ENCODE measurements around the gene B4GALNT3.
"Not testable (repeated sequence)": the region's sequence is repeated elsewhere in the genome, so short reads cannot be mapped to it uniquely, and the experiment has no call there.

The B4GALNT3 gene

DNA sequence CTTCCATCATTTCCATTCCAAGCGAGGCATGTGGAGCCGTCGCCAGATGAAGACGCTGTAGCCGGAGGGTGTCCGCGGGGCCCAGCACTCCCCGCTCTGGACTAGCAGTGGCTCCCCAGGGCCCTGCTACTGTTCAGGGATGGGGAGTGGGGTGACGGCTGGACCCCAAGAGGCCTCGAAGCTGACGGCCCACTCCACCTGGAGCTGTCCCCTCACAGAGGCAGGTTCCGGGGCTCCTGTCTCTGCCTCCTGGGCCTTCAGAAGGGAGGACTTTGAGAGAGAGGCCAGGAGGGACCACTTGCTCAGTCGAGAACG is 101.6 kb downstream of the B4GALNT3 start:
- DNase-seq, result no peak

DNA sequence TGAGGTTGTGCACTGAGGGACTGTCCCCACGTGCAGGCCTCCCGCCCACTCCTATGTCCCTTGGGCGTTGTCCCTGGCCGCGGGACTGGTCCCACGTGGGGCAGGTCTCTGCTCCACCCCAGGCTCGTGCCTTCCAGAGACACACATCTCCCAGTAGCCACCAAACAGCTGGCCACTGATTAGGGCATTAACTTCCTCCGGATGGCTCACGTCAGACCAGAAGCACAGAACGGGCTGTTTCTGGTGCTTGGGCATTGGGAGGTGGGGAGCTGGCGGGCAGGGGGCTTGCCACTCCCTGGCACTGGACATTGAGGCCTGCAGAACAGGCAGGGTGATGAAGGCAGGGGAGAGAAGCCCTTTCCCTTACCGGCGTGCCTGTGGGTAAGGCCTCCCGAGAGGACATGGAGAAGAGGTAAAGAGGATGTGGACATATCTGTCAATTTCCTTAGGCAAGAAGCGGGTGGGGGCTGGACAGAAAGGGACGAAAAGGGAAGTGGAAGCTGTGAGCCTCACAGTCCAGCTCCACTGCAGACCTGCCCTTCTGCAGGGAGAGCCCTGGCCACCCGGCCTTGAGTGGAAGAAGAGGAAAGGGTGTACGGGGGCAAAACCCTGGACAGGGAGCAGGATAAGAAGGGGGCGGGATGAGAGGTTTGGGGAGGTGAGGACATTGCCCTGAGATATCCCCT is 102.3 kb downstream of the B4GALNT3 start:
- peak; percentile 10 to 13 for DNase-seq

DNA sequence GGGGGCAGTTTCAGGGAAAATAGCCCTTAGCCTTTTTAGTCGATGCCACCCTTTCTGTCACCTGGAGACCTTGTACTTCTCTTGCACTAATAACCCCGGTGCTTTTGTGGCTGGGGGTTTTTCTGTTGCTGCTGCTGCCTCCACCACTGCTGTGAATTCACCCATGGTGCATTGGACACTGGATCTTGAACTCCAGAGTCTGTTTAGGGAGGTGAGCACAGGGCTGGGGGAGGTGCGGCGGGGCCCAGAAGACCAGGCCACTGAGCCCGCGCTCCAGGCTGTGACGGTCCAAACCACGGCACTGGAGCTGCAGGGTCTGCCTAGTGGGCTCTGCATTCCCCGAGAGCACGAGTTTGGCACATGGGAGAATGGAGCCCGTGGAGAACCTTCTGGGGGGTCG is 102.9 kb downstream of the B4GALNT3 start:
- DNase-seq, result no peak

DNA sequence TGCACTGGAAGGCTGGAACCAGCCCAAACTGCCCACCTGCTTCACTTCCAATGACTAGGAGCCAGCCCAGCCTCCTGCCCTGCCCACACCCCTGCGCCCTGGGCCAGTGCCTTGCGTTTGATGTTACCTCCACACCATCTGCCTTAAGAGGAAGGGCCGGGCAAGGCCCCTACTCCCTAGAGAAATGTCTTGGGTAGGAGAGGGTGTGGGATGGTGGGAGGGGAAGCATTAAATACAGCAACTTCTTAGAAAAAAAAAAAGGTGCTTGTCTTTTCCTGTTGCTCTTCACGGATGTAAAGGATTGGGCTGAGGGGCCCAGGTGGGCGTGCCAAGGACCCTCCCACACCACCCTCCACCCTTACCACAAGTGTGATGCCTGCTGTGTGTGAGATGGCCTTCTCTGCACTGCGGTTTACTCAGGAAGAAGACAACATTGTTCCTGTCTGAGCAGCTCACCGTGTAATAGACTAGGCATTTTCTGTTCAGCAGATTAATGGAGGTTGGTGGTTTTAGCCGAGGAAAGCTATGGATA is 103.6 kb downstream of the B4GALNT3 start:
- peak in 1 of 2 experiments; percentile 22 for DNase-seq

DNA sequence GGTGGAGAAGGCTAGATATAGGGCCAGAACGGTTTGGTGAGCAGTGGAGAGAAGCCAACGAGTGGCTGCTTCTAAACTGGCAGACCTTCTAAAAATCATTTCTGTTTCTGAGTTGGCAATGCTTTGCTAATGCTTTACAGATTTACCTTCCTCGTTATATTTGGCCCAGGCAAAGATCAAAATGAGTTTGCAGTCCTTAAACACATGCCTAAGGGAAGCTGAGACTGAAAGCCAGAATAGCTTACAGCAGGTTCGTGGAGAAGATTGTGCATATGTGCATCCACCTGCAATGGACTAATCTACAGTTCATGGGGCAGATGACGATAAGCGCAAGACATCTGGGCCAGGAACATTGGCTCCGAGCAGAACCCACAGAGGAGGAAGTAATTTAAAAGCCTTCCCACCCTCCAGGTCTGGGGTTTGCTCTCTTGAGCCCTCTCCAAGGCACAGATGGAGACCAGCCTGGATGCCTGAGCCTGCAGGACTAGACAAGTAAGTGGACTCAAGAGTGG is 104.1 kb downstream of the B4GALNT3 start:
- DNase-seq, result no peak

DNA sequence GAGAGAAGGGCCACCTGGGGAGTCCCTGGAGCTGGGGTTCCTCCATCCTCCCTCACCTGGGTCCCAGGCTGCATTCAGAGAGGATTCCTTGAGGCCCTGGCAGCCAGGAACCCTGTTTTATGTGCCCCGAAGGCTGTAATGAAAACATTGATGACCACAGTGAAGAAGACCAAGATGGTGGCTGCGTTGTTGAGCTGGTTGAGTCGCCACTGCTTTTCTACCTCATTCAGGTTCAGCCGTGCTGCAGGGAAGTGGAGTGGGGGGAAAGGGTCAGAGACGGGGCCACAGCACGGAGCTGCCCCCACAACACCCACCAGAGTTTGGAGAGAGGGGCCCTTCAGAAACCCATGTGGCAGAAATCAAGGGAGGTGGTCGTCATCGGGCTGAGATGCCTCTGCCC is 105.4 kb downstream of the B4GALNT3 start:
- no peak for DNase-seq

DNA sequence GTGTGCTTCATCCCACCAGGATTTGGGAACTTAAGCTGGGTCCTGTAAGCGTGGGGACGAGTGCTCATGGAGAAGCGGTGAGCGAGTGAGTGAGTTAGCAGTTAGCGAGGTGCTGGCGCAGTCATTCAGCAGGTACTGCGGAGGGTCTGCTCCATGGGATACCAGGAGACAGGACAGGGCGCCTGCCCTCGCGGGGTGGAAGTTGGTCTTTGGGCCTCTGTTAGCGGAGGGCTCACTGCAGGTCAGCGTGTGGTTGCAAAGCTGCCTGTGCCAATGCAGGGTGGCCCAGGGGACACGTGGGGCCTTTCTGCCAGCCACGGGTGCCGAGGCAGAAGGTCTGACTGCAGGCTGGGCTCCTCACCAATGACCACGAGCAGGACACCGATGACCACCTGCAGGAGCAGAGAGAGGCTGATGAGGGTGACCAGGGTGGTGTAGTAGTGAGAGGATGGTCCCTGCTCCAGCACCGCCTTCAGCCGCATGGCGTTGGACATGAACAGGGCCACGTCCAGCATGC is 105.9 kb downstream of the B4GALNT3 start:
- no peak for DNase-seq

DNA sequence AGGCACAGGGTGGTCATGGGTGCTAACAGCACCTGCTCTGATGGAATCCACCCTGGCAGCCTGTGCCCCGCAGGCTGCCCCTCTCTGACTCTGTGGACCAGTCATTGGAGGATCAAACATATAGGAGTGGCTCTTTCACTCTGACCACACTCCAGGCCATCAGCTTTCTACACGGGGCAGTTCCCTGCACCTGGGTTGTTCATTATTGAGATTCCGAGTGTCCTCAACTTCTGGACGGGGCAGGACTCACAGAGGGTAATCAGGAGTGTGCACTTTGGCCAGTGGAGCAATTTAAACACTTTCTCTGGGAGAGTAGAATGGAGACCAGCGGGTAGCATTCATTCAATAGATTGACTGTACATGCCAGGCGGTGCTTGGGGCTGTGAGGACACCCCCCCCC is 108.7 kb downstream of the B4GALNT3 start:
- DNase-seq, result no peak

DNA sequence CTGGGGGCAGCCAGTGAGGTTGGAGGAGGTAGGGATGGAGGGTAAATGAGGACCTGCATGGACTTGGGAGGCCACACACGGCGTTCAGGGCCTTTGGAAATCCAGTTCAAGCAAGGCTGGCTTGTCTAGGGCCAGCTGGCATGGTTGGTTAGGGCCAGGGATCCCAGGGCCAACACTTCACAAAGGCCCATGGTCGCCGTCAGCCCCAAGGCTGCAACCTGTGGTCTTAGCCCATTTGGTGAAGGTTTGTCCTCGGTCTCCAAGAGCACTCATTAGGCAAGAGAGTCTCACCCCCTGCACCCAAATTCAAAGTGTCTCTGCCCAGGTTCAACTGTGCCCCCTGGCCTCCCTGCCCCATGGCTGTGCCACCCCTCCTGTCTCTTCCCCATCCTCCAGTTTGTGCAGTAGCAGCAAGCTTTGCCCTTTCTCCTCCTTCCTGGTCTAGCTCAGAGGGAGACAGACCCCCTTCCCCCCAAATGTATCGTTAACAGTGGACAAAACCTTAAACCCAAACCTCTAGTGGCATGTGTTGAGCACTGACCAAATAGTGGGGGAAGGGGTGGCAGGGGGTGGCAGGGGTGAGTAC is 109.4 kb downstream of the B4GALNT3 start:
- no peak for DNase-seq

DNA sequence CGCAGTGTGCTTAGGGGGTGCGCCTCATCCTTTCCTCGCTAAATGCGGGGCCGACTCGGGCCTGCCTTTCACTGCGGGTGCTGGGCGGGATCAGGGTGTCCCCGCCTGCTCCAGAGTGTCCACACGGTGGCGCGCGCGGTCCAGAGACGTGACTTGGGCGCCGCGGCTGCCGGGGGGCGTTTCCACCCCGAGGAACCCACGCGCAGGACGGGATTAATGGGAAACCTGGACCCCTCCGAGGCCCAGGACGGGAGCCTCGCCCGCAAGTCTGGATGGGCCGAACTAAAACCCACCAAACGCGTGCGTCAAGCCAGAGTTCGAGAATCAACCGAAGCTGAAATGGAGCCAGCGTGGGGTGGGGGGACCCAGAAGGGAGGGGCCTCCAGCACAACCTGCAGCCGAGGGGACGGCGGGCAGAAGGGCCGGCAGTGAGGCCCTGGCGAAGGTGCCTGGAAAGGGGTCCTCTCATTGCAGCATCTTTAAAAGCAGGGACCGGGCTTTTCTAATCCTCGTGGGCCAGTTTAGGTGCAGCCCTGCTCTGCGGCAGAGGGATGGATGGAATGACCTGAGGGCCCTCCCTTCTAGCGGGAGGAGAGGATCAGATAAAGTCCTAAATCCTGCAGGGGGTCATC is 110.2 kb downstream of the B4GALNT3 start:
- DNase-seq, result peak; percentile 21 to 24

DNA sequence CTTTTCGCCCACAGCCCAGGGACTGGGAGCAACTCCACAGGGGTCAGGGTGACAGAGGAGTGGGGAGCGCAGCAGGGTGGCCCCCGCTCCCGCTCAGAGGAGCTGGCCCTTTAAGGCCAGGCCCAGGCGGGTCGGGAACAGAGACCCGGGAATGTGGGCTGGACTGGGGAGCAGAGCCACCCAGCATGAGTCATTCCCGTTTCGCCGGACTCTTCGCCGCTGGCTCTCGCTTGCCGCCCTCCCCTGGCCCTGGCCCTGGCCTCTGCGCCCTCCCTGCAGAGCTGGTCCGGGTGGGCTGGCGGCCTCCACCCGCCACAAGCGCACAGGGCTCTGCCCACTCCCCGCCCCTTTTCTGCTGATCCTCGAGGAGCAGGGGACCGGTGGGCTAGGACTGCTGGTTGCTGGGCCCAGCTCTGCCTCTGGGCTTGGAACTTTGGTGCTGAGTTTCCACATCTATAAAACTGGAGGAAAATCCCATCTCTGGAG is 110.7 kb downstream of the B4GALNT3 start:
- DNase-seq, result no peak

DNA sequence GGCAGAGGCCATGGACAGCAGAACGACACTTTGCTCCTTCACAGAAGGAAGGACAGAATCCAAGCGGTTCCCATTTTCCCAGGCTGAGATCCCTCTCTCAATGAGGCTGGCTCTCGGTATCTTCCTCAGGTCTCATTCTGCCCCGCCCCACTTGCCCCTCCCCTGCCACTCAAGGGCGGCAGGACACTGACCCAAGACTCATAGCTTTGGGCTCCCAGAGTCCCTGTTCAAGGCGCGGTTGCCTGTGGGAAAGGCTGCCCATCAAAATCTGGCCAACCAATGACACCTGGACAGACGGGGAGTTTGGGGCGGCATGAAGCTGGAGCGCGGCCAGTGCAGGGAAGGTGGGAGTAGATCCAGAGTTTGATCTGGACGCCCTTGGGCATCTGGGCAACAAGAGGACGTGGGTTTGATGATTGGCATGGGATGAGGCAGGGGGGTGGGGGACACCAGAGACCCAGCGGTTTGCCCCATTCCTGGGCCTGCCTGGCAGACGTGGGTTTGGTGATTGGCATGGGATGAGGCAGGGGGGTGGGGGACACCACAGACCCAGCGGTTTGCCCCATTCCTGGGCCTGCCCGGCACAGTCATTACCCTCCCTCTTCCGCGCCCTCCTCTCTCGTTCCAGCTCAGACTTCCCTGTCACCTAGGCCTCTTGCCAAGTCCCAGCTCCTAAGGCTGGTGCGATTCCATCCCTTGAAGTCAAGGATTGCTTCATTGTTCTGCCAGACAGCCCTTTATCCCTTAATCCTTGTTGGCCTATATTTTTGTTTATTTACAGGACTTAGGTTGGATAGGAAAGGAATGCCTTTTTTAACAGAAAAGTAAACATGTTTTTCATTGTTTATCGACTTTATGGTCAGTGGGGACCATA is 111.4 kb downstream of the B4GALNT3 start:
- DNase-seq, result no peak

DNA sequence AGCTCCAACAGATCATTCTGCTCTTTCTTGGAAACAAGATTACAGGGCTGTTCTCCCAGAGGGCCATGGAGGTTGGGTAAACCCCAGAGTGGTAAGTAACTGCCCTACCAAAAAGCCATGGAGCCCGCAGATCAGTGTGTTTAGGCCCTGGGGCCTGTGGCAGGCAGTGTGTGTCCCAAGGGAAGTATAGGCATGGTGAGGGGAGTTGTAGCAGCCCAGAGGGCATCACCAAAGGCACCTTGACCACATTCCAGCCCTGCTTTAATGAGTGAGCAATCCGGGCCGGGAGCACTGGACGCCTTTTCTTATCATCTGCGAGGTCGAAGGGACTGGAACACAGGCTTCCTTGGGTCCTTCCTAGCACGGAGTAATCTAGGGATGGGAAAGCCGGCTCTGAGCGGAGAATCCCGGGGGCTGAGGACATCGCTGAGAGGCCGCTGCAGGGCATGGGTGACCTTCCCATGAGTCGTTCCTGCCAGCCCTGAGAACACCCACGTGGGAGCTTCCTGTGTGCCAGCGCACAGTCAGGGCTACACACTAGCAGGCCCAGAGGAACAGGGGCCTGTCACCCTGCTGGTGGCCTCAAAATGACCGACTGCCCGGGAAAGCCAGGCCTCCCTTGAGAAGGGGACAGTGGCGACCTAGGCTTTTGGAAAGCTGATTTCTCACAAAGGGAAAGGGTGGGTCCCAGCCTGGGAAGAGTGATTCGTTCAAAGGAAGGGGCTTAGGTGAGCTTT is 112.2 kb downstream of the B4GALNT3 start:
- DNase-seq, result no peak

DNA sequence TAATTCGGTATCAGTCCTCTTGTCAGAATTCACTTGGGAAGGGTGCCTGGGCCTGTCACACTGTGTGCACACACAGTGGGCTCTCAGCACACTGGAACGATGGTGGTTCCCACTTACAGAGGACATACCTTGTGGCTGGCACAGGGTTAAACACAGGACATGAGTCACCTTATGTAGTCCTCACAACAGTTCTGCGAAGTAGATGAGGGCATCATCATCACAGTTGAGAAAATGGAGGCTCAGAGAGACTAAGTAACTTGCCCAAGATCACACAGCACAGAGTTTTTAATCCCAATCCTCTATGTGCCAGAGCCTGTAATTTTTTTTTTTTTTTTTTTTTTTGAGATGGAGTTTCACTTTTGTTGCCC is 112.8 kb downstream of the B4GALNT3 start:
- DNase-seq, result no peak

DNA sequence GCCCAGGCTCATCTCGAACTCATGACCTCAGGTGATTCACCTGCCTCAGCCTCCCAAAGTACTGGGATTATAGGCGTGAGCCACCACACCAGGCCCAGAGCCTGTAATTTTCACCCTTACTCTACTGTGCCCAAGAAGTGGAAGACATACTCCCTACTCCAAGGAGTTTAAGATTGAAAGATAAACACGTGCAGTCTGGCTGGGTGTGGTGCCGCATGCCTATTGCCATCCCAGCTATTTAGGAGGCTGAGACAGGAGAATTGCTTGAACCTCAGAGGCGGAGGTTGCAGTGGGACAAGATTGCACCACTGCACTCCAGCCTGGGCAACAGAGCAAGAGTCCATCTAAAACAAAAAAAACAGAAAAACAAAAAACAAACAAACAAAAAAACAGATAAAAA is 113.5 kb downstream of the B4GALNT3 start:
- DNase-seq, result no peak

DNA sequence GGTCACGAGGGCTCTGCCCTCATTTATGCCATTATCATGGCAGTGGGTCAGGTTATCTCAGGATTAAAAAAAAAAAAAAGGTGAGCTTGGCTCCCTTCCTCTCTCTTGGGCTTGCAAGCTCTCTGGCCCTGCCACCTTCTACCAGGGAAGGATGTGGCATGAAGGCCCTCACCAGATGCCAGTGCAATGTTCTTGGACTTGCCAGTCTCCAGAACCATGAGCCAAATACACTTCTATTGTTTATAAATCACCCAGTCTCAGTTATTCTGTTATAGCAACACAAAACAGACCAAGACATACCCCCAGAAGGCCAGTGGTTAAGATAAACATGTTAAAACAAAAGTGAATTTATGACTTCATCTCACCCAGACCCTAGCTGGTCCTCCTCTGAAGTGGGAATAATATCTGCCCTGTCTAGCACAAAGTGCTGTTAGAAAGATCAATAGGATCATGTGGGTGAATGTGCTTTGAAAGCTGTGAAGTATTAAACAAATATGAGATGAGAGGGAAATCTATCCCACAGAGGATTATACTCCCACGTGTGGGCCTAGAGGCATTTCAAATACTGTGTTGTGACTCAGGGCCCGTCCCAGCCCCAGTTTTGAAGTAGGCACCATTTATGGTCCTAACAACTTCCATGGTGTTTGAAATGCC is 114.9 kb downstream of the B4GALNT3 start:
- no peak for DNase-seq

DNA sequence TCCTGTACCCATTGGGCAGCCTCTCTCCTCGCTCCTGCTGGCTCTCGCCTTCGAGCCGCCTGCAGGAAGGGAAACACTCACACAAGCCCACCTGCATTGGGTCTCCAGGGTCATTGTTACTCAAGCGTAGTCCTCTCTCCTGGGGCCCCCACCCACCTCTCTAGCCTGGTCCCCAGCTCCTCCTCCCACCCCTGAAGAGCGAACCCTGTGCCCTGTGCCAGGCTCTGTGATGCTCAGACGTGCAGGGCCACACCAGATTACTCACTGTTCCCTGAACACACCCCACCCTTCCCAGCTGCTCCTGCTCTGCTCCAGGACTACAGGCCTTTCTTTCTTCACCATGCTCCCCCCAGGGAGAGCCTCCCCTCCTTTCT is 115.4 kb downstream of the B4GALNT3 start:
- DNase-seq, result no peak

DNA sequence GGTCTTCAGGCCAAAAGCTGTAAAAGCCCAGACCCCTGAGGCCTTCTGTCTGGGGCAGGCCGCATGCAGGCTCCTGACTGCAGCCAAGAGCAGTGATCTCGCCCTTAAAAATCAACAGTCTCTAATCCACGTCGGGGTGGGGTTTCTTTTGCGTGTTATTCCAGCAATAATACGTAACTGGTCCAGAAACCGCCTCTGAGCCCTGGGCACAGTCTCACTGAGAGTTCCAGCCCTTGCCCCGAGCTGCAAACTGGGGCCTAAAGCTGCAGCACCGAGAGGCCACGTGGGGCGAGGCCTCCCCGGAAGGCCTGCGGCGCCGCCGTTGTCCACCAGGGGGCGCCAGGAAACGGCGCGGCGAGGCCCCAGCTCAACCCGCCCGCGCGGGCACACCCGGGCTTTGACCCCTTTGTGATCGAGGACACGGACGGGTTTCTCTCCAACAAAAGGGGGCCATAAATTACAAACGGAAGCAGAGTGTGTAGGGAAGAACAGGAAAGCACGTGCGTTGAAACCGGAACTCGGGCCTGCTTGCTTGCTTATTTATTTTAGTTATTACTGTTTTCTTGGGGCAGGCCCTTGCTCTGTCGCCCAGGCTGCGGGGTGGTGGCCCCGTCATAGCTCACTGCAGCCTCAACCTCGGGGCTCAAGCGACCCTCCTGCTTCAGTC is 116.3 kb downstream of the B4GALNT3 start:
- DNase-seq, result peak; percentile 47 to 60

DNA sequence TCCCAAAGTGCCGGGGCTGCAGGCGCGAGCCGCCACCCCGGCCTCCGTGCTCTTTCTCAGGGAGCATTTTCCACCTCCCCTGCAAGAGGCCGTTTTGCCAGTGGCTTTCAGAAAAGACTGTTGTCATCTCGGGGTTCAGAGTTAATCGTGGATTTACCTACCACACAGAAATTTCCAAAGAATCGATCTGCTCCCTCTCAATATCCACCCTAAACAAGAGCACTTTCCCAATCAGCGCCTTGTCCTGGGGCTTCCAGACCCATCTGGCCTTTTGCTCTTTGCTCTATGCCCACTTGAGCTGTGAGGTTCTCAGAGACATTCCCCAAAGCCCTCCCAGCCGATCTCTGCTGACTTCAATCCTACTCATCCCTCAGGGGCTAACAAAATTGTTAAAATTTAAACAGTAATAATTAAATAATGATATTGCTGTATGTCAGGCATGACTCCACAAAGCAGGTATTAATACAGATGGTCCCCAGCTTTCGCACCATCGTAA is 116.9 kb downstream of the B4GALNT3 start:
- no peak for DNase-seq

DNA sequence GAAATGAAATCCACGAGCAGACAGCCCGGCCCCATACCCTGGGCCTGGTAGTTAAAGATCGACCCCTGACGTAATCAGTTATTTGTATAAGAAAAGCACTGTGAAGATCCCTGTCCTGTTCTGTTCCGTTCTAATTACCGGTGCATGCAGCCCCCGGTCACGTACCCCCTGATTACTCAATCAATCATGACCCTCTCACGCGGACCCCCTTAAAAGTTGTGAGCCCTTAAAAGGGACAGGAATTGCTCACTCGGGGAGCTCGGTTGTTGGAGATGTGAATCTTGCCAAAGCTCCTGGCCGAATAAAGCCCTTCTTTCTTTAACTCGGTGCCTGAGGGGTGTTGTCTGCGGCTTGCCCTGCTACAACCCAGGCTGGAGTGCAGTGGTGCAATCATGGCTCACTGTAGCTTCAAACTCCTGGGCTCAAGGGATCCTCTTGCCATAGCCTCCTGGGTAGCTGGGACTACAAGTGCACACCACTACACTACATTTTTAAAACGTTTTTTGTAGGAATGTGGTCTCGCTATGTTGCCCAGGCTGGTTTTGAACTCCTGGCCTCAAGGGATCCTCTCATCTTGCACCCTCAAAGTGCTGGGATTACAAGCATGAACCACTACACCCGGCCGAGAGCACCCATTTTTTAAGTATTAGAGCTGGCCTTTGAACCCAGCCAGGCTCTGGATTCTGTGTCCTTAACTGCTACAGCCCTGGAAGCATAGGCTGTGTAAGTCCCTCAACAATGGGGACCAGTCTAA is 118.4 kb downstream of the B4GALNT3 start:
- DNase-seq, result not testable (repeated sequence)

Measured in Kasumi-1 (cell line).